ENCODE results near the gene SPTBN4.

DNA sequence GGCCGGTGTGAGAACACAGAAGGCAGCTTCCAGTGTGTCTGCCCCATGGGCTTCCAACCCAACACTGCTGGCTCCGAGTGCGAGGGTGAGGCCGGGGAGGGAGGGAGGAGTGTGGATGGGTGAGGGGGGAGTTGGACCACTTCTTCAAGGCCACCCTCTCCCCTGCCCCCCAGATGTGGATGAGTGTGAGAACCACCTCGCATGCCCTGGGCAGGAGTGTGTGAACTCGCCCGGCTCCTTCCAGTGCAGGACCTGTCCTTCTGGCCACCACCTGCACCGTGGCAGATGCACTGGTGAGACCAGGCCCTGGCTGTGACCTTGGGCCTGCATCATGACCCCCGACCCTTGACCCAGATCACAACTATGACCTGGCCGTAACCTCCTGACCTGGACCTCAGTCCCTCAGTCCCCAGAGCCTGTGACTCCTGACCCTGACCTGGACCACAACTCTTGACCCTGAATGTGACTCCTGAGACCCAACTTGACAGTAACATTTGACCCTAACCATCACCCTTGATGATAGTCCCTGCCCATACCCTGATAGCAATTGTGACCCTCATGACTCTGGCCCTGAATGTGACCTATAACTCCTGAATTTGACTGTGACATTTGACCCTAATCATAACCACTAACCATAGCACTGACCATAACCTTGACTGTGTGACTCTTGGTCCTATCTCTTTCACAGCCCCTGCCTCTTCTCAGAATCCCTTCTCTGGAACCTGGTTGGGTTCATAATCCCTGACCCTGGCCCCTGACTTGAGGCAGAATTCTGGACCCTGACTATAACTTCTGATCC is 145.3 kb downstream of the SPTBN4 start:
- TF ChIP-seq CTCF (conservative IDR thresholded peaks at IDR 0.05 in 1 of 2, IDR thresholded peaks at IDR 0.05 in 1 of 2; ENCODE audit: low read depth in 1 of 2, low read length in 2 of 2) (no peak), EZH2 (IDR thresholded peaks at IDR 0.05; ENCODE audit: low read length, missing control alignments) (no peak)

Data from fibroblast of lung (primary cell).